ENCODE results near the gene ANKRD44. TPM values are rescaled to one million over a fixed set of nuclear protein-coding genes. Genes with fewer than 3 reads are reported as not detected.

The ANKRD44 gene
- polyA plus RNA-seq, 1 experiment = 14.7 TPM

DNA sequence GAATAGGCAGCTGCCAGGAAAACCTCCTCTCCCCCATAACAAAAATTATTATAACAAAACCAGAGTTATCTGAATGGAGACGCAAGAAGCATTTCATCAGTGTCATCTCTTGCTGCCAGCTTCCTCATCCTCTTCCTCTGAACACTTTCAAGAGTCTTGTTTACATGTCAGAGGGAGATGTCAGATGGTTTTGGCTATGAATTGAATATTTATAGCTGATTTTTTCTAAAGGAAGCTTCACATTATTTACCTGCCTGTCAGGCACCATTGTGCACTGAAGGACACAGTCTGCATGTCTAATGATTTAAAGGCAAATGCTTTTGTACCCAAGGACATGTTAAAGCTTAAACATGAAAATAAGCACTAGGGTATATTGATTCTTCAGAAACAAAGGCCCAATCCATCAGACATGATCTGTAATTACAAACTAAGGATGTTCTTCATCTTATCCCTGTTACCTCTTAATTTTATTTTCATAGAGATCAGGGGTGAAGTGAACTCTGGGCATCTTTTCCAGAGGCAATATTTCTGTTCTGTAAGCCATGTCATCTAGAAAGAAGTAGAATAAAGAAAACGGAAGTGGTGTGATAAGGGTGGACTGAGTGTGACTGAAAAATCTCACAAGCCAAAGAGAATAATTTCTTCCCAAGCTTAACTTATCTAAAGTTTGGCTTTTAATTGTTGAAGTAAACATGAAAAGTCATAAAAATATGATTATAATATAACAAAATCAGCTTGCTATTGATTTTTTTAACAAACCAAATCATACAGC, 168.7 kb downstream of the ANKRD44 start:
- TF ChIP-seq, protein P1, sequence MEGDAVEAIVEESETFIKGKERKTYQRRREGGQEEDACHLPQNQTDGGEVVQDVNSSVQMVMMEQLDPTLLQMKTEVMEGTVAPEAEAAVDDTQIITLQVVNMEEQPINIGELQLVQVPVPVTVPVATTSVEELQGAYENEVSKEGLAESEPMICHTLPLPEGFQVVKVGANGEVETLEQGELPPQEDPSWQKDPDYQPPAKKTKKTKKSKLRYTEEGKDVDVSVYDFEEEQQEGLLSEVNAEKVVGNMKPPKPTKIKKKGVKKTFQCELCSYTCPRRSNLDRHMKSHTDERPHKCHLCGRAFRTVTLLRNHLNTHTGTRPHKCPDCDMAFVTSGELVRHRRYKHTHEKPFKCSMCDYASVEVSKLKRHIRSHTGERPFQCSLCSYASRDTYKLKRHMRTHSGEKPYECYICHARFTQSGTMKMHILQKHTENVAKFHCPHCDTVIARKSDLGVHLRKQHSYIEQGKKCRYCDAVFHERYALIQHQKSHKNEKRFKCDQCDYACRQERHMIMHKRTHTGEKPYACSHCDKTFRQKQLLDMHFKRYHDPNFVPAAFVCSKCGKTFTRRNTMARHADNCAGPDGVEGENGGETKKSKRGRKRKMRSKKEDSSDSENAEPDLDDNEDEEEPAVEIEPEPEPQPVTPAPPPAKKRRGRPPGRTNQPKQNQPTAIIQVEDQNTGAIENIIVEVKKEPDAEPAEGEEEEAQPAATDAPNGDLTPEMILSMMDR (IDR thresholded peaks at IDR 0.05; ENCODE audit: low read depth, low read length) = no peak
- H3K27ac ChIP-seq (ENCODE audit: low read depth, low read length) = no peak overlapping the region
- H3K9me3 ChIP-seq (ENCODE audit: control insufficient read depth, insufficient read depth, low read length) = no peaks in the 10 kb centered on the region
- no peak for DNase-seq (ENCODE audit: low read depth, low spot score)
- ChIA-PET POLR2A (no interaction called here), CTCF (interaction anchor here (0.6 to 1.8 kb wide), 4 partner anchors 17 to 350 kb away, joined by 3 to 10 read pairs (median 3); no protein-coding TSS in a partner anchor)
- no peak overlapping the region for H3K4me3 ChIP-seq (ENCODE audit: low read depth, low read length)
- no peaks in the 10 kb centered on the region for H3K27me3 ChIP-seq (ENCODE audit: control insufficient read depth, insufficient read depth, low read length)

- no peak for DNase-seq (ENCODE audit: low read depth, low spot score)
- Histone ChIP-seq H3K9me3 (ENCODE audit: control insufficient read depth, insufficient read depth, low read length) (no peaks in the 10 kb centered on the region), H3K27me3 (ENCODE audit: control insufficient read depth, insufficient read depth, low read length) (no peaks in the 10 kb centered on the region), H3K27ac (ENCODE audit: low read depth, low read length) (no peak overlapping the region), H3K4me3 (ENCODE audit: low read depth, low read length) (no peak overlapping the region)
- CTCF ChIA-PET = interaction anchor here (2.2 kb wide), 1 partner anchor 27 kb away, joined by 11 read pairs; no protein-coding TSS in a partner anchor
- POLR2A ChIA-PET = interaction anchor here (0.6 kb wide), 1 partner anchor 16 kb away, joined by 3 read pairs; no protein-coding TSS in a partner anchor
- TF ChIP-seq, protein P1 (IDR thresholded peaks at IDR 0.05; ENCODE audit: low read depth, low read length) = no peak
Observed at GRCh38 chr2:197140045-197140444, 170.5 kb downstream of the ANKRD44 start.

DNA sequence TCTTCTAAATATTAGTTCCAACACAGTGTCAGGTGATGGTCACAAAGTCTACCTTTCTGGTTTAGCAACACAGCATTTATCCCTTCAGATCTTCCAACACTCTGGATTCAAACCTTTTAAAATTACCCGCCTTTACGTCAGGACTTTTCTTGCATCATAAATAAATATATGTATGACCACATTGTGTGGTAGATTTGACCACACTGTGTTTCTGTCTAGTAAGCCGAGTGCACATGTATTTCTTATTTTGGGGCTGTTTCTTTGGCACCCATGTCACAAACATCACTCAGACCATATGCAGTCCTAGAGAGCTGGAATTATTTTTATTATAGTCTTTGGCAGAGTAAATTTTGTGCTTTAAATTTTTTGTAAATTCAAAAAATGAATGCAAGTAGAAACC, 172.1 kb downstream of the ANKRD44 start:
- no peak for DNase-seq (ENCODE audit: low read depth, low spot score)
- ChIA-PET POLR2A (no interaction called here), CTCF (interaction anchor here (3.5 kb wide), 1 partner anchor 12 kb away, joined by 14 read pairs; no protein-coding TSS in a partner anchor)
- H3K27me3 ChIP-seq (ENCODE audit: control insufficient read depth, insufficient read depth, low read length) = no peaks in the 10 kb centered on the region
- H3K9me3 ChIP-seq (ENCODE audit: control insufficient read depth, insufficient read depth, low read length) = no peaks in the 10 kb centered on the region
- no peak overlapping the region for H3K27ac ChIP-seq (ENCODE audit: low read depth, low read length)
- TF ChIP-seq, protein P1 (IDR thresholded peaks at IDR 0.05; ENCODE audit: low read depth, low read length) = no peak
- no peak overlapping the region for H3K4me3 ChIP-seq (ENCODE audit: low read depth, low read length)

- Histone ChIP-seq H3K9me3 (ENCODE audit: control insufficient read depth, insufficient read depth, low read length) (no peaks in the 10 kb centered on the region), H3K27ac (ENCODE audit: low read depth, low read length) (no peak overlapping the region), H3K27me3 (ENCODE audit: control insufficient read depth, insufficient read depth, low read length) (no peaks in the 10 kb centered on the region), H3K4me3 (ENCODE audit: low read depth, low read length) (no peak overlapping the region)
- ChIA-PET CTCF (interaction anchor here (1.4 to 4.3 kb wide), 5 partner anchors 11 to 52 kb away, joined by 3 to 37 read pairs (median 7); no protein-coding TSS in a partner anchor), POLR2A (interaction anchor here (2.0 kb wide), 1 partner anchor 13 kb away, joined by 6 read pairs; no protein-coding TSS in a partner anchor)
- TF ChIP-seq, protein P1 (IDR thresholded peaks at IDR 0.05; ENCODE audit: low read depth, low read length) = no peak
- no peak for DNase-seq (ENCODE audit: low read depth, low spot score)
Observed at GRCh38 chr2:197137826-197138477, 172.6 kb downstream of the ANKRD44 start.

All from AG04450 (cell line).